Heart right ventricle (tissue), 16 donors: Measurements from ENCODE around the gene ARHGAP1. TPM values are rescaled to one million over a fixed set of nuclear protein-coding genes. Genes with fewer than 3 reads are reported as not detected.

Experiments
- ATAC-seq, 8 donors: fragments of 200-7000 bp; cut with Tn5 transposase; one replicate each; pipeline ENCODE4 v1.9.1; 2020; ENCODE audit warnings: mild to moderate bottlenecking in 8 of 8, moderate library complexity in 8 of 8, moderate number of reproducible peaks in 1 of 8
- DNase-seq, 2 donors: peaks; one replicate each; pipeline ENCODE4 v3.0.0-alpha.2; 2020
- H3K27ac ChIP-seq, 10 donors: fragments of 200-600 bp; sonication (generic) in 2 of 10; one replicate each; pipeline versions ENCODE4 v1.5.0 to v1.8.0; 2020 to 2022; ENCODE audit warnings: mild to moderate bottlenecking in 3 of 10
- H3K27me3 ChIP-seq, 7 donors: fragments of 200-600 bp; one replicate each; pipeline ENCODE4 v1.8.0; 2021 to 2022; ENCODE audit warnings: mild to moderate bottlenecking in 2 of 7
- H3K36me3 ChIP-seq, 9 donors: fragments of 200-600 bp; sonication (generic) in 1 of 9; one replicate each; pipeline versions ENCODE4 v1.5.0 to v1.8.0; 2020 to 2022; ENCODE audit warnings: mild to moderate bottlenecking in 2 of 9
- H3K4me1 ChIP-seq, 9 donors: fragments of 200-600 bp; sonication (generic) in 1 of 9; one replicate each; pipeline versions ENCODE4 v1.5.0 to v1.8.0; 2020 to 2022; ENCODE audit warnings: mild to moderate bottlenecking in 4 of 9
- H3K4me3 ChIP-seq, 10 donors: fragments of 200-600 bp; sonication (generic) in 2 of 10; one replicate each; pipeline versions ENCODE4 v1.5.0 to v1.8.0; 2020 to 2022; ENCODE audit warnings: mild to moderate bottlenecking in 7 of 10, moderate library complexity in 2 of 10
- H3K9me3 ChIP-seq, 11 donors: fragments of 200-600 bp in 10 of 11; sonication (generic) in 2 of 11; one replicate each; pipeline versions ENCODE4 v1.5.0 to v1.8.0; 2013 to 2022; ENCODE audit warnings: mild to moderate bottlenecking in 2 of 11, control low read depth in 1 of 11, moderate library complexity in 1 of 11
- WGBS, 2 donors: extraction: QIAGEN DNeasy Blood & Tissue Kit; methylation state at CpG; one replicate each; pipeline ENCODE4 v1.1.7; 2013; ENCODE audit warnings: inconsistent platforms in 1 of 2; 5-methylcytosine and 5-hydroxymethylcytosine counted together
- intact Hi-C, 10 donors: fragments of 100-400 bp; cut with DNase I; formaldehyde crosslinking; loops; one replicate each; pipeline versions ENCODE4 v1.11.1 to v1.14.2; 2022
- polyA plus RNA-seq, 2 donors: library from polyadenylated mRNA; stranded (reverse); fragments of 200-250 nt; gene quantifications; one replicate each; pipeline ENCODE4 v1.2.3, GENCODE V29; 2013
- total RNA-seq, 10 donors: library from RNA; stranded (reverse); fragmentation: NEBNext Ultra II Directional in 3 of 10; extraction: Animal tissue kit (Norgen Biotek cat#: 25700) in 3 of 10; gene quantifications; one replicate each; pipeline versions ENCODE4 v1.2.1 to v1.2.4, GENCODE V29; 2021 to 2023
- TF ChIP-seq, protein P1 (sequence below), 9 donors: fragments of 200-600 bp; sonication (generic) in 2 of 9; IDR thresholded peaks; one replicate each; pipeline versions ENCODE4 v1.5.0 to v1.8.0; 2021 to 2022; ENCODE audit warnings: antibody characterized with exemption in 9 of 9, mild to moderate bottlenecking in 5 of 9, moderate library complexity in 1 of 9
- donor health status: Arrhythmogenic right ventricular cardiomyopathy.
- donor health status: ischemic (EF 13 %, LVEDD 7.1; RV severe dilation, severe dysfunction).
- donor health status: healthy with polysubstance abuse.
- donor health status: DM: no; HTN: yes; CAD: no.
- donor health status: DM: no; HTN: no; CAD: no.
- donor health status: ischemic (EF 25% LVEDD 6.9; RV normal size, moderate dysfunction).
- donor health status: ischemic (EF 25% LVEDD 5.7; RV mildly dilated, moderate dysfunction).
- donor health status: healthy.
- donor health status: DM: yes; HTN: yes; CAD: no.
- donor health status: Ischemic cardiomyopathy.
- donor health status: ischemic (EF 35%, LVEDD 5.7; RV mildly dilated, moderate dysfunction).
- donor health status: nonischemic (EF 11% LVEDD 7.7; RV severe dilation, severe dysfunction).
- donor health status: DM: yes; HTN: yes; CAD: no.
- donor health status: PGD.
- donor health status: ischemic (EF 29% LVEDD 5.4; RV normal size, mild dysfunction).
- donor health status: nonischemic (EF 23%, LVEDD 6.1; RV moderate dilation, normal function).

ARHGAP1 gene
- total and polyA plus RNA-seq, 12 donors: 28.4 to 268 (median 124) TPM

GRCh38 chr11:46726206-46726862, 25.9 kb upstream of the ARHGAP1 start:
- H3K9me3 ChIP-seq: no peaks in the 10 kb centered on the region
- H3K4me3 ChIP-seq: no peak overlapping the region
- intact Hi-C loops: no loop called here
- no peak overlapping the region for H3K27ac ChIP-seq
- H3K36me3 ChIP-seq: no peaks in the 10 kb centered on the region
- DNase-seq: no peak
- H3K27me3 ChIP-seq: no peaks in the 10 kb centered on the region
- ATAC-seq: no peak
- WGBS, 2 donors: 91 to 94% methylated on average over 26 of the region's 26 CpGs
- H3K4me1 ChIP-seq: no peaks in the 10 kb centered on the region
- TF ChIP-seq, protein P1, sequence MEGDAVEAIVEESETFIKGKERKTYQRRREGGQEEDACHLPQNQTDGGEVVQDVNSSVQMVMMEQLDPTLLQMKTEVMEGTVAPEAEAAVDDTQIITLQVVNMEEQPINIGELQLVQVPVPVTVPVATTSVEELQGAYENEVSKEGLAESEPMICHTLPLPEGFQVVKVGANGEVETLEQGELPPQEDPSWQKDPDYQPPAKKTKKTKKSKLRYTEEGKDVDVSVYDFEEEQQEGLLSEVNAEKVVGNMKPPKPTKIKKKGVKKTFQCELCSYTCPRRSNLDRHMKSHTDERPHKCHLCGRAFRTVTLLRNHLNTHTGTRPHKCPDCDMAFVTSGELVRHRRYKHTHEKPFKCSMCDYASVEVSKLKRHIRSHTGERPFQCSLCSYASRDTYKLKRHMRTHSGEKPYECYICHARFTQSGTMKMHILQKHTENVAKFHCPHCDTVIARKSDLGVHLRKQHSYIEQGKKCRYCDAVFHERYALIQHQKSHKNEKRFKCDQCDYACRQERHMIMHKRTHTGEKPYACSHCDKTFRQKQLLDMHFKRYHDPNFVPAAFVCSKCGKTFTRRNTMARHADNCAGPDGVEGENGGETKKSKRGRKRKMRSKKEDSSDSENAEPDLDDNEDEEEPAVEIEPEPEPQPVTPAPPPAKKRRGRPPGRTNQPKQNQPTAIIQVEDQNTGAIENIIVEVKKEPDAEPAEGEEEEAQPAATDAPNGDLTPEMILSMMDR (IDR thresholded peaks at IDR 0.05): no peak

DNA sequence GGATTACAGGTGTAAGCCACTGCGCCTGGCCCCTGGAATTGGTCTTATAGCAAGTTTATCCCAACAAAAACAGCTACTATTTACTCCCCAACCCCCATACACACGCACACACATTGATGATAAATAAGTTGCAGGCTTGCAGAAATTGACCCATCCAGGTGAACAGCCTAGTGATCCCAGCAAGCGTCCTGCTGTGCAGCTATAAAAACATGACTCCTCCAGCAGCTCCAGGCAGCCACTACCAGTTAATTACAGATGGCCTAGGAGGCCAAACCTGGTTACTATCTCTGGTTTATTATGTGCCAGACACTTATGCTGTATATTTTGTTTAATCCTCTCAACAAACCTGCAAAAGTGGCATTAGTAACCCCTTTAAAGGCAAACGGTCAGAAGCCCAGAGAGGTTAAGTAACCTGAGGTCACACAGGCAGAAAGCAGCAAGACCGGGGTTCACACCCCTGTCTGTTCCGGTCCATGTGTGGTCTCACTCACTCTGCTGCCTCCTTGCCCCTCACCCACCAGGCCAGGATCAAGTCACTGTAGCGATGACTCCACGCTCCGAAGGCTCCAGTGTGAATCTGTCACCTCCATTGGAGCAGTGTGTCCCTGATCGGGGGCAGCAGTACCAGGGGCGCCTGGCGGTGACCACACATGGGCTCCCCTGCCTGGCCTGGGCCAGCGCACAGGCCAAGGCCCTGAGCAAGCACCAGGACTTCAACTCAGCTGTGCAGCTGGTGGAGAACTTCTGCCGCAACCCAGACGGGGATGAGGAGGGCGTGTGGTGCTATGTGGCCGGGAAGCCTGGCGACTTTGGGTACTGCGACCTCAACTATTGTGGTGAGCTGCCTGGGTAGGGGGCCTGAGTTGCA, 25.2 kb upstream of the ARHGAP1 start:
- Histone ChIP-seq H3K9me3 (no peaks in the 10 kb centered on the region), H3K4me1 (no peaks in the 10 kb centered on the region), H3K36me3 (no peaks in the 10 kb centered on the region), H3K27ac (no peak overlapping the region), H3K4me3 (no peak overlapping the region), H3K27me3 (no peaks in the 10 kb centered on the region)
- WGBS, 2 donors: 92 to 94% methylated on average over 19 of the region's 19 CpGs
- ATAC-seq (no peak), DNase-seq (no peak)
- TF ChIP-seq, protein P1 (IDR thresholded peaks at IDR 0.05): no peak
- intact Hi-C loops: no loop called here

GRCh38 chr11:46724088-46724487, 23.7 kb upstream of the ARHGAP1 start:
- intact Hi-C loops: no loop called here
- no peak overlapping the region for H3K27ac ChIP-seq
- 59 to 62% methylated on average over 8 of the region's 8 CpGs for WGBS, 2 donors
- H3K4me1 ChIP-seq: no peaks in the 10 kb centered on the region
- DNase-seq (no peak), ATAC-seq (no peak)
- no peaks in the 10 kb centered on the region for H3K27me3 ChIP-seq
- no peak overlapping the region for H3K4me3 ChIP-seq
- TF ChIP-seq, protein P1 (IDR thresholded peaks at IDR 0.05): no peak
- H3K36me3 ChIP-seq: no peaks in the 10 kb centered on the region
- no peaks in the 10 kb centered on the region for H3K9me3 ChIP-seq

DNA sequence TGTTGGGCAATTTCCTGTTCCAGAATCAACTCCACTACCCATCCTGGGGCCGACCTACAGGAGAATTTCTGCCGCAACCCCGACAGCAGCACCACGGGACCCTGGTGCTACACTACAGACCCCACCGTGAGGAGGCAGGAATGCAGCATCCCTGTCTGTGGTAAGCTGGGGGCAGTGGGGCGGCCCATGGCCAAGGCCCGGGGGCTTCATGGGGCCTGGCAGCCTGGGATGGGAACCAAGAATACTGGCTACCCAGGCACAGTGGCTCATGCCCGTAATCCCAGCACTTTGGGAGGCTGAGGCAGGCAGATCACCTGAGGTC, 22.9 kb upstream of the ARHGAP1 start:
- Histone ChIP-seq H3K27me3 (no peaks in the 10 kb centered on the region), H3K36me3 (no peaks in the 10 kb centered on the region), H3K9me3 (no peaks in the 10 kb centered on the region), H3K4me1 (peaks cover 0 to under 1% (median 0%) of the 10 kb centered on the region in 9 donors), H3K27ac (no peak overlapping the region), H3K4me3 (no peak overlapping the region)
- TF ChIP-seq, protein P1 (IDR thresholded peaks at IDR 0.05): no peak
- 82 to 93% methylated on average over 8 of the region's 8 CpGs for WGBS, 2 donors
- DNase-seq (no peak), ATAC-seq (no peak)
- intact Hi-C loops: no loop called here
